ENCODE data around the gene OTP.

OTP gene

DNA sequence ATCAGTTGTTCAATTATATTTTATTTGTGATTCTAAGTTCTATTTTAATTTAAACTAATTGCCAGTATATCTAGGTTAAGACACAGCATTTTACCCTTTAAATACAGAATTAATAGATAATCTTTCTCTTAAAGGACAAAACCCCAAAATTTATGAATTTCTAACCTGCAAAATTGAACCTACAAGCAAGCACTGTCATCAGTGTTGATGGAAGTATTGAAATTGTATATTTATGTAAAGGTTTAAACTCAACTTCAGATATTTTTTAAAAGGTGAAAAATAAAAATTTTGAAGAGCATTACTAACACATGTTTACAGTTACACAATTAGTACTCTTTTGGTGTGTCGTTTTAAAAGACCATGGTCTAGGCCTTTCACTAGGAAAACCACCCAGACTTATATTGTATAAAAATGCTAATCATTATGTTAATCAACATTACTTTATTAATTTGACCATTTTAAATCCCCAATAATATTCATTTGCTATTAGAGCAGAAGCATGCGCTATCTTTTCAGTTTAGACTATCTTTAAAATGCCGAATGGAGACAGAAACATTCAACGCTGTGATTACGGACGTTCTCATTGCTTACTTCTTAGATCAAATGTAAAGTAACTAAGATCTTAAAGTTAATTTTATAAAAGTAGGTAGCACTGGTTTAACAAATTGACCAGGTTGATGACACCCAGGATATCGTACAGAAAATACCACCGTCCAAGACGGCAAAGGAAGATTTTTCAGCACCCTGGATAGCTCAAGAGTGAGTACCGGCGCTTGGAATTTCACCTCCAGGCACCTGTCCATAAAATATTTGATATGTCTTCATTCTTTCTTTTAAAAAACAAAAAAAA, 3.2 kb downstream of the OTP start:
- H3K4me3 ChIP-seq (replicated peaks in 1 of 2; ENCODE audit: low read depth in 2 of 2, low read length in 2 of 2): no peak overlapping the region
- DNase-seq (ENCODE audit: low read depth in 2 of 2): no peak
- no peak for TF ChIP-seq CTCF (IDR thresholded peaks at IDR 0.05; ENCODE audit: low read depth, low read length)

DNA sequence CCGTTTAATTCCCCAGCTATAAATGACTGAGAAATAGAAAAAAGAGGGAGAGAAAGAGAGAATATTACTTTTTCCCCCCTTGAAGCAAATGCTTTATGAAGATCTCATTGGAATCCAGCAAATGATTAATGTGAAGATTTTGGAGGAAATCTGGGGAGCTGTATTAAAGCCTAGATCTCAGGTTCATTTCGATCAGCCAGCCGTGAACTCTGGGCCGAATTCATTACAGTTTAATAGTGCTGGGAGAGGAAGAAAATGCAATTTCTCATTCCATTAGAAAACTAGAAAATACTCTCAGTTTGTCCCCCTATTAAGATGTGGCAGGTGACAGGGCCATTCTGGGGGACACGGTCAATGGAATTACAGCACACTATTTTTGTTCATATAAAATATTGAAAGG, 4.8 kb downstream of the OTP start:
- TF ChIP-seq CTCF (IDR thresholded peaks at IDR 0.05; ENCODE audit: low read depth, low read length): no peak
- no peak overlapping the region for H3K4me3 ChIP-seq (replicated peaks in 1 of 2; ENCODE audit: low read depth in 2 of 2, low read length in 2 of 2)

DNA sequence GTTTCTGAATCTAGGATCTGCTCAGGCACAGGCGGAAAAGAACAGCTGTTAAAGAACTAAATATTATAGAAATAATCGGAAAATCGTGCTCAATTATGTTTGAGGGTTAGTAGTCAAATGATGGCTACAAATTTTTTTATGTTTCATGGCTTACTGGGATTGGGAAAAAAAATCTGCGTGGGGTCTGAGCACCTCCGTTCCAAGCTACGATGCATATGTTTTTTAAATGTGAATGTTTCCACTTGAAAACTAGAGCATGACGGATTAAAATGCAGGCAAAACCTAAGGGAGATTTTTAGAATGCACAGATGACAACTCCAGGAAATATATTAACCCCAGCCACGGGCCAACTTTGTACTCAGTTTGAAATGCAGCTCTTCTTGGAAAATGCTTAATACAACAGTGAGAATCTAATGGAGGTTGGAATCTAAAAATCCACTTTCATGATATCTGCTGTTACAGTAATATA, 5.3 kb downstream of the OTP start:
- DNase-seq (ENCODE audit: low read depth in 2 of 2): no peak
- no peak for TF ChIP-seq CTCF (IDR thresholded peaks at IDR 0.05; ENCODE audit: low read depth, low read length)
- no peak overlapping the region for H3K4me3 ChIP-seq (replicated peaks in 1 of 2; ENCODE audit: low read depth in 2 of 2, low read length in 2 of 2)

More for the DNA sequence above, 4.8 kb downstream of the OTP start:
- DNase-seq (ENCODE audit: low read depth in 2 of 2): no peak

- DNase-seq (ENCODE audit: low read depth in 2 of 2): no peak
- no peak for TF ChIP-seq CTCF (IDR thresholded peaks at IDR 0.05; ENCODE audit: low read depth, low read length)
- H3K4me3 ChIP-seq (replicated peaks in 1 of 2; ENCODE audit: low read depth in 2 of 2, low read length in 2 of 2): no peak overlapping the region
Measured at GRCh38 chr5:77632526-77633206, 5.8 kb downstream of the OTP start.

DNA sequence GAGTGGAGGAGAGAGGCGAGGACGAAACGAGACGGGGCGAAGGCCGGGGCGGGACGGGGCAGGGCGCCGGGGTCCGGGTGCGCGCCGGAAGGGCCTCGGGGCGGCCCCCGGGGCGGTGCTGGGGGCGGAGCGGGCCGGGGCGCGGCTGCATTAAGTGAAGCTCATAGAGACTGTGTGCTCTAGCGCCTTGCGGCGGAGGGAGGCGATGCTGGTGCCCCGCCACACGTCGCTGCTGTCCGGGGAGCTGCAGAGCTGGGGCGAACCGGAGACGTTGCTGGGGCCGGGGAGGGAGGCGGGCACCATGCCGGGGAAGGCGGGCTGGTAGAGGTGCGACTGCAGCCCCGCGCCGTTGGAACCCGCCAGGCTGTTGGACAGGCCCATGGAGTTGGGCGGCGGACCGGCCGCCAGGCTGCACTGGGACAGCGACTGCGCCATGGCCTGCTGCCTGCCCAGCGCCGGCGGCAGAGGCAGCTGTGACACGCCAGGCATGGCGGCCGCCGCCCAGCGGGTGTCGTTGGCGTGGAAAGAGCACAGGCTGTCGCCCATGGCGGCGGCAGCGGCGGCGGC, 8.3 kb downstream of the OTP start:
- peak in 1 of 2 donors; percentile 18 for DNase-seq (ENCODE audit: low read depth in 2 of 2)
- peak overlapping the region in 1 of 2 donors; percentile 18 for H3K4me3 ChIP-seq (replicated peaks in 1 of 2; ENCODE audit: low read depth in 2 of 2, low read length in 2 of 2)
- TF ChIP-seq CTCF (IDR thresholded peaks at IDR 0.05; ENCODE audit: low read depth, low read length): no peak

- TF ChIP-seq CTCF (IDR thresholded peaks at IDR 0.05; ENCODE audit: low read depth, low read length): no peak
- no peak overlapping the region for H3K4me3 ChIP-seq (replicated peaks in 1 of 2; ENCODE audit: low read depth in 2 of 2, low read length in 2 of 2)
- DNase-seq (ENCODE audit: low read depth in 2 of 2): no peak
Measured at GRCh38 chr5:77629509-77630113, 8.9 kb downstream of the OTP start.

Data from cardiac fibroblast (primary cell).